ENCODE data around the gene ZNF502.
"Not testable (repeated sequence)": the region's sequence is repeated elsewhere in the genome, so short reads cannot be mapped to it uniquely, and the experiment has no call there.

Gene ZNF502

GRCh38 chr3:44712455-44713075 lies at the start of gene ZNF502:
ZNF502 (plus strand) TSS chr3:44712660; CDS start chr3:44720262, 7,602 bp downstream.
- DNase-seq (ENCODE audit: low read depth in 2 of 2), result peak; percentile 25 to 39

- no peak for DNase-seq (ENCODE audit: low read depth in 2 of 2)
Observed at GRCh38 chr3:44665173-44665572, 47.3 kb upstream of the ZNF502 start.

- DNase-seq (ENCODE audit: low read depth in 2 of 2), result no peak
Observed at GRCh38 chr3:44666346-44666745, 46.1 kb upstream of the ZNF502 start.

GRCh38 chr3:44669760-44670159 lies 42.7 kb upstream of the ZNF502 start:
- no peak for DNase-seq (ENCODE audit: low read depth in 2 of 2)

- not testable (repeated sequence) for DNase-seq (ENCODE audit: low read depth in 2 of 2)
Observed at GRCh38 chr3:44673466-44673865, 39.0 kb upstream of the ZNF502 start.

GRCh38 chr3:44674211-44674610 lies 38.2 kb upstream of the ZNF502 start:
- no peak for DNase-seq (ENCODE audit: low read depth in 2 of 2)

- DNase-seq (ENCODE audit: low read depth in 2 of 2), result no peak
Observed at GRCh38 chr3:44678480-44679116, 33.9 kb upstream of the ZNF502 start.

GRCh38 chr3:44680921-44681455 lies 31.5 kb upstream of the ZNF502 start:
- no peak for DNase-seq (ENCODE audit: low read depth in 2 of 2)

GRCh38 chr3:44682182-44682896 lies 30.1 kb upstream of the ZNF502 start:
- DNase-seq (ENCODE audit: low read depth in 2 of 2), result no peak

GRCh38 chr3:44685128-44685800 lies 27.2 kb upstream of the ZNF502 start:
- peak; percentile 13 to 30 for DNase-seq (ENCODE audit: low read depth in 2 of 2)

- no peak for DNase-seq (ENCODE audit: low read depth in 2 of 2)
Observed at GRCh38 chr3:44687898-44688297, 24.6 kb upstream of the ZNF502 start.

GRCh38 chr3:44721231-44722102 lies 9.0 kb downstream of the ZNF502 start:
- DNase-seq (ENCODE audit: low read depth in 2 of 2), result no peak

GRCh38 chr3:44722103-44722401 lies 9.6 kb downstream of the ZNF502 start:
- DNase-seq (ENCODE audit: low read depth in 2 of 2), result no peak

- peak; percentile 65 to 74 for DNase-seq (ENCODE audit: low read depth in 2 of 2)
Observed at GRCh38 chr3:44729384-44729910, 17.0 kb downstream of the ZNF502 start, which contains the start of gene ZNF501. ZNF501 (plus strand) TSS chr3:44729635; CDS start chr3:44734422, 4,787 bp downstream.

GRCh38 chr3:44734646-44735168 lies 22.2 kb downstream of the ZNF502 start:
- no peak for DNase-seq (ENCODE audit: low read depth in 2 of 2)

- DNase-seq (ENCODE audit: low read depth in 2 of 2), result no peak
Observed at GRCh38 chr3:44761101-44761423, 48.6 kb downstream of the ZNF502 start.

- DNase-seq (ENCODE audit: low read depth in 2 of 2), result peak; percentile 95 to 97
Observed at GRCh38 chr3:44761424-44762169, 49.1 kb downstream of the ZNF502 start, which contains the start of the genes KIAA1143 and KIF15. KIAA1143 (minus strand) TSS chr3:44761619; CDS start chr3:44761602, 17 bp downstream. KIF15 (plus strand) TSS chr3:44761794; CDS start chr3:44761866, 72 bp downstream.

- DNase-seq (ENCODE audit: low read depth in 2 of 2), result no peak
Observed at GRCh38 chr3:44762170-44762677, 49.8 kb downstream of the ZNF502 start.

- DNase-seq (ENCODE audit: low read depth in 2 of 2), result no peak
Observed at GRCh38 chr3:44762690-44763089, 50.2 kb downstream of the ZNF502 start.

GRCh38 chr3:44764248-44764647 lies 51.8 kb downstream of the ZNF502 start:
- DNase-seq (ENCODE audit: low read depth in 2 of 2), result no peak

Measured in stimulated activated CD8-positive, alpha-beta memory T cell treated with anti-CD3 and anti-CD28 coated beads, Interleukin-2, amount 100 ng/mL, for 1 hour (primary cell).